CD14-positive monocyte (primary cell): Measurements from ENCODE around the gene HDAC10. TPM values are rescaled to one million over a fixed set of nuclear protein-coding genes. Genes with fewer than 3 reads are reported as not detected.

Experiments used
- DNase-seq, 3 donors: peaks; one replicate each; pipeline ENCODE4 v3.0.0-alpha.2; 2011 to 2022
- H2AFZ ChIP-seq: 2 replicates; pipeline ENCODE4 v1.6.0; 2012; ENCODE audit warnings: mild to moderate bottlenecking, low read depth, low read length, inconsistent platforms; ENCODE audit not compliant: insufficient read depth, poor library complexity, severe bottlenecking
- H3K27ac ChIP-seq, 2 donors: 1 replicate in 1 of 2; 2 replicates in 1 of 2; pipeline ENCODE4 v1.5.1; 2012 to 2013; ENCODE audit warnings: low read length in 2 of 2, control low read depth in 1 of 2, inconsistent platforms in 1 of 2, low read depth in 1 of 2, mild to moderate bottlenecking in 1 of 2
- H3K27me3 ChIP-seq, 2 donors: one replicate each; pipeline versions ENCODE4 v1.6.0 to v1.6.1; 2011 to 2013; ENCODE audit warnings: low read length in 2 of 2; ENCODE audit not compliant: control insufficient read depth in 2 of 2, insufficient read depth in 2 of 2
- H3K36me3 ChIP-seq, 2 donors: replicated peaks in 1 of 2; 1 replicate in 1 of 2; 2 replicates in 1 of 2; pipeline versions ENCODE4 v1.5.1 to v1.6.1; 2012 to 2013; ENCODE audit warnings: low read length in 2 of 2, control low read depth in 1 of 2, inconsistent platforms in 1 of 2, mild to moderate bottlenecking in 1 of 2; ENCODE audit not compliant: insufficient read depth in 2 of 2, control insufficient read depth in 1 of 2
- H3K4me1 ChIP-seq, 2 donors: 1 replicate in 1 of 2; 2 replicates in 1 of 2; pipeline versions ENCODE4 v1.5.1 to v1.6.1; 2012 to 2013; ENCODE audit warnings: low read length in 2 of 2, control low read depth in 1 of 2, inconsistent platforms in 1 of 2, mild to moderate bottlenecking in 1 of 2, moderate library complexity in 1 of 2; ENCODE audit not compliant: insufficient read depth in 2 of 2, control insufficient read depth in 1 of 2
- H3K4me2 ChIP-seq: replicated peaks from 2 replicates; pipeline ENCODE3; 2012; ENCODE audit warnings: low read length, moderate library complexity, mild to moderate bottlenecking; ENCODE audit not compliant: poor library complexity, severe bottlenecking; ENCODE audit errors: extremely low read depth
- H3K4me3 ChIP-seq, 3 experiments: fragments of 200-600 bp in 1 of 3; sonication (generic) in 1 of 3; replicated peaks in 1 of 3; 1 replicate in 2 of 3; 2 replicates in 1 of 3; pipeline ENCODE4 v1.5.1; 2011 to 2013; ENCODE audit warnings: low read length in 3 of 3, mild to moderate bottlenecking in 3 of 3, control low read depth in 2 of 3, low read depth in 2 of 3, inconsistent platforms in 1 of 3, moderate library complexity in 1 of 3
- H3K79me2 ChIP-seq: 2 replicates; pipeline ENCODE4 v1.6.0; 2012; ENCODE audit warnings: mild to moderate bottlenecking, control low read depth, inconsistent platforms, low read length, moderate library complexity; ENCODE audit not compliant: insufficient read depth
- H3K9ac ChIP-seq: 2 replicates; pipeline ENCODE4 v1.6.0; 2017; ENCODE audit warnings: low read length, mild to moderate bottlenecking; ENCODE audit not compliant: insufficient read depth, poor library complexity, severe bottlenecking
- H3K9me3 ChIP-seq, 2 donors: replicated peaks in 1 of 2; 1 replicate in 1 of 2; 2 replicates in 1 of 2; pipeline versions ENCODE4 v1.5.1 to v1.6.1; 2012 to 2013; ENCODE audit warnings: low read length in 2 of 2, control low read depth in 1 of 2; ENCODE audit not compliant: control insufficient read depth in 1 of 2, insufficient read depth in 1 of 2
- H4K20me1 ChIP-seq: 2 replicates; pipeline ENCODE4 v1.6.0; 2012; ENCODE audit warnings: mild to moderate bottlenecking, low read length, control low read depth, moderate library complexity; ENCODE audit not compliant: insufficient read depth
- H3K27ac Mint-ChIP-seq, 7 donors: one replicate each; pipeline ENCODE4 v1.8.0; 2020; ENCODE audit warnings: mild to moderate bottlenecking in 7 of 7, mixed read lengths in 7 of 7, moderate library complexity in 6 of 7, inconsistent platforms in 2 of 7
- H3K27me3 Mint-ChIP-seq, 3 donors: one replicate each; pipeline ENCODE4 v1.8.0; 2021 to 2022; ENCODE audit warnings: low read depth in 3 of 3, mild to moderate bottlenecking in 3 of 3, mixed read lengths in 3 of 3, moderate library complexity in 3 of 3, inconsistent platforms in 1 of 3
- H3K36me3 Mint-ChIP-seq, 2 donors: one replicate each; pipeline ENCODE4 v1.8.0; 2020; ENCODE audit warnings: mixed read lengths in 2 of 2, inconsistent platforms in 1 of 2, mild to moderate bottlenecking in 1 of 2
- H3K4me1 Mint-ChIP-seq: one replicate; pipeline ENCODE4 v1.8.0; 2020; ENCODE audit warnings: mild to moderate bottlenecking, mixed read lengths
- H3K4me3 Mint-ChIP-seq, 2 donors: one replicate each; pipeline ENCODE4 v1.8.0; 2020; ENCODE audit warnings: mild to moderate bottlenecking in 2 of 2, mixed read lengths in 2 of 2, moderate library complexity in 1 of 2
- H3K9me3 Mint-ChIP-seq, 7 donors: one replicate each; pipeline ENCODE4 v1.8.0; 2020 to 2022; ENCODE audit warnings: mixed read lengths in 7 of 7, mild to moderate bottlenecking in 6 of 7, moderate library complexity in 6 of 7, inconsistent platforms in 2 of 7
- WGBS: methylation state at CpG from one replicate; pipeline ENCODE4 v1.1.5; 2013; ENCODE audit warnings: missing lambda C conversion rate; ENCODE audit not compliant: insufficient coverage; 5-methylcytosine and 5-hydroxymethylcytosine counted together
- intact Hi-C, 2 donors: fragments of 100-400 bp; cut with micrococcal nuclease; formaldehyde crosslinking; loops; one replicate each; pipeline versions ENCODE4 v1.15.0 to v1.15.1; 2023
- polyA minus RNA-seq: library from RNA; depleted of rRNA, polyadenylated mRNA; stranded (reverse); fragments of >200 nt; gene quantifications from 2 replicates; pipeline ENCODE4 v1.2.3, GENCODE V29; 2012
- polyA plus RNA-seq, 3 donors: library from polyadenylated mRNA; depleted of rRNA in 1 of 3; unstranded in 2 of 3; stranded (reverse) in 1 of 3; fragments of 300-500 nt in 2 of 3; fragments of >200 nt in 1 of 3; fragmentation: Illumina TruSeq in 2 of 3; gene quantifications; 1 replicate in 2 of 3; 2 replicates in 1 of 3; pipeline ENCODE4 v1.2.3, GENCODE V29; 2012 to 2021
- total RNA-seq, 12 experiments: library from RNA in 1 of 12; stranded (reverse) in 1 of 12; fragments of 120-200 nt in 1 of 12; gene quantifications; one replicate each; pipeline ENCODE4 v1.2.4 and lab custom pipeline; 2013 to 2026; ENCODE audit warnings: mixed read lengths in 6 of 12, inconsistent platforms in 1 of 12
- TF ChIP-seq, protein P1 (sequence below): fragments of 200-600 bp; IDR thresholded peaks from one replicate; pipeline ENCODE4 v1.8.0; 2022; ENCODE audit warnings: antibody characterized with exemption, mild to moderate bottlenecking

The HDAC10 gene, protein sequence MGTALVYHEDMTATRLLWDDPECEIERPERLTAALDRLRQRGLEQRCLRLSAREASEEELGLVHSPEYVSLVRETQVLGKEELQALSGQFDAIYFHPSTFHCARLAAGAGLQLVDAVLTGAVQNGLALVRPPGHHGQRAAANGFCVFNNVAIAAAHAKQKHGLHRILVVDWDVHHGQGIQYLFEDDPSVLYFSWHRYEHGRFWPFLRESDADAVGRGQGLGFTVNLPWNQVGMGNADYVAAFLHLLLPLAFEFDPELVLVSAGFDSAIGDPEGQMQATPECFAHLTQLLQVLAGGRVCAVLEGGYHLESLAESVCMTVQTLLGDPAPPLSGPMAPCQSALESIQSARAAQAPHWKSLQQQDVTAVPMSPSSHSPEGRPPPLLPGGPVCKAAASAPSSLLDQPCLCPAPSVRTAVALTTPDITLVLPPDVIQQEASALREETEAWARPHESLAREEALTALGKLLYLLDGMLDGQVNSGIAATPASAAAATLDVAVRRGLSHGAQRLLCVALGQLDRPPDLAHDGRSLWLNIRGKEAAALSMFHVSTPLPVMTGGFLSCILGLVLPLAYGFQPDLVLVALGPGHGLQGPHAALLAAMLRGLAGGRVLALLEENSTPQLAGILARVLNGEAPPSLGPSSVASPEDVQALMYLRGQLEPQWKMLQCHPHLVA
- total RNA-seq (2013), result 27.2 TPM
- 100 to 1,000 TPM in 1 of 3 donors, 10 to 100 TPM in 1, 1 to 10 TPM in 1; 9.2 to 148 (median 13.7) TPM for polyA plus RNA-seq
- 49.5 and 55.6 TPM in 2 replicates for polyA minus RNA-seq
- 0.23 to 0.72 (median 0.42) reads per million in 11 experiments for total RNA-seq (lab: John Stamatoyannopoulos, UW)

DNA sequence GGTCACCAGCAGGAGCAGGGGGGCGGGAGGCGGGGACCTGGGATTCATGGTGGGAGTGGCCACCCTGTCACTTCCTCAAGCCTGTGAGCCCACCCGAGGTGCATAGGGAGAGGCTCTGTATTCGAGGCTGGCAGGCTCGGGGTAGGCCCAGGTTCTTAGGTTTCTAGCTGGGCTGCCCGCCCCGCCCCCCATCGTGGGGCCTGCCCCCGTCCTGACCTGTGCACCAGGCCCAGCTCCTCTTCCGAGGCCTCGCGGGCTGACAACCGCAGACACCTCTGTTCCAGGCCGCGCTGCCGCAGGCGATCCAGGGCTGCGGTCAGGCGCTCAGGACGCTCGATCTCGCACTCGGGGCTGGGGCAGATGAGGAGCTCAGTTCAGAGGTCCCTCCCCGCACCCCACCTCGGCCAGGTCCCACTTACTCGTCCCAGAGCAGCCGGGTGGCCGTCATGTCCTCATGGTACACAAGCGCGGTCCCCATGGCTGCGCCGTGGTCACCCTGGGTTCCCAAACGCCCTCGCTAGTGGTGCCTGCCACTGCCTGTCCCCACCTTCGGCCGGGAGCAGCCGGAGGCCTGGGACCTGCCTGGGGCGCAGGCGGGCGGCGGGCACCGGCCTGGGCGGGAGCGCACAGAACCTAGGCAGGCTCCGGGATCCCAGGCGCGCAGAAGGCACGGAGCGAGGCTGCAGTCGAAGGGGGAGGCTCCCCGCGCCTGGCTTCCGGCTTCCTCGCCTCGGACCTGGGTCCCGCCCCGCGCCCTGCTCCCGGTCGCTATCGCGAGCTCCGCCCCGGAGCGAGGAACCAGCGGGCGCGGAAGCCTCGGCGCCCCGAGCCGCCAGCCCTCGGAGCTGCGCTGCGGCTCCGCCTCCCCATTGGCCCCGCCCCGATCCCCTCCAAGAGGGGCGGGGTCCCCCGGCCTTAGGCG is at the start of gene HDAC10:
Gene HDAC10, minus strand, starts transcription at position 711 of the 922 bp plus-strand sequence. Its CDS starts 233 bp downstream, at position 478.
- H3K4me1 ChIP-seq, result peaks cover 33 to 47% of the 10 kb centered on the region in 2 donors
- Mint-ChIP-seq H3K4me1 (peaks cover 23% of the 10 kb centered on the region), H3K36me3 (peaks cover 8 to 20% of the 10 kb centered on the region in 2 donors), H3K4me3 (peak within 1 kb of the TSS; percentile 83 to 92), H3K27ac (peak within 1 kb of the TSS in 5 of 7 donors; percentile 33 to 82 (median 59)), H3K9me3 (no peaks in the 10 kb centered on the region), H3K27me3 (peaks cover 0 to 2% (median 0%) of the 10 kb centered on the region in 3 donors)
- peak within 1 kb of the TSS; percentile 80 for H3K9ac ChIP-seq
- H3K4me2 ChIP-seq, result peak within 1 kb of the TSS; percentile 99
- no peaks in the 10 kb centered on the region for H3K9me3 ChIP-seq
- no peaks in the 10 kb centered on the region for H3K27me3 ChIP-seq
- peak within 1 kb of the TSS; percentile 52 to 76 for H3K27ac ChIP-seq
- intact Hi-C loops, result loop anchor here (5.0 kb wide), 2 partner anchors 246 to 371 kb away; no protein-coding TSS in a partner anchor
- TF ChIP-seq, protein P1, sequence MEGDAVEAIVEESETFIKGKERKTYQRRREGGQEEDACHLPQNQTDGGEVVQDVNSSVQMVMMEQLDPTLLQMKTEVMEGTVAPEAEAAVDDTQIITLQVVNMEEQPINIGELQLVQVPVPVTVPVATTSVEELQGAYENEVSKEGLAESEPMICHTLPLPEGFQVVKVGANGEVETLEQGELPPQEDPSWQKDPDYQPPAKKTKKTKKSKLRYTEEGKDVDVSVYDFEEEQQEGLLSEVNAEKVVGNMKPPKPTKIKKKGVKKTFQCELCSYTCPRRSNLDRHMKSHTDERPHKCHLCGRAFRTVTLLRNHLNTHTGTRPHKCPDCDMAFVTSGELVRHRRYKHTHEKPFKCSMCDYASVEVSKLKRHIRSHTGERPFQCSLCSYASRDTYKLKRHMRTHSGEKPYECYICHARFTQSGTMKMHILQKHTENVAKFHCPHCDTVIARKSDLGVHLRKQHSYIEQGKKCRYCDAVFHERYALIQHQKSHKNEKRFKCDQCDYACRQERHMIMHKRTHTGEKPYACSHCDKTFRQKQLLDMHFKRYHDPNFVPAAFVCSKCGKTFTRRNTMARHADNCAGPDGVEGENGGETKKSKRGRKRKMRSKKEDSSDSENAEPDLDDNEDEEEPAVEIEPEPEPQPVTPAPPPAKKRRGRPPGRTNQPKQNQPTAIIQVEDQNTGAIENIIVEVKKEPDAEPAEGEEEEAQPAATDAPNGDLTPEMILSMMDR, result no peak
- peaks cover 24% of the 10 kb centered on the region for H3K79me2 ChIP-seq
- WGBS, result under 1% methylated on average over 80 of the region's 81 CpGs
- H3K36me3 ChIP-seq, result peaks cover 14 to 34% of the 10 kb centered on the region in 2 donors
- H4K20me1 ChIP-seq, result peaks cover 17% of the 10 kb centered on the region
- H3K4me3 ChIP-seq, result peak within 1 kb of the TSS; percentile 72 to 96 (median 92)
- H2AFZ ChIP-seq, result peak within 1 kb of the TSS; percentile 93
- DNase-seq, result peak; percentile 66 to 78 (median 68)
